Astrocyte of the cerebellum (primary cell): ENCODE data around the gene FAM114A1.

Experiments
- DNase-seq: peaks from one replicate; pipeline ENCODE4 v3.0.0-alpha.2; 2011; ENCODE audit warnings: low read depth
- H3K4me3 ChIP-seq: 2 replicates; pipeline ENCODE4 v1.5.1; 2011; ENCODE audit warnings: mild to moderate bottlenecking, low read depth, low read length, moderate library complexity
- CTCF ChIP-seq: IDR thresholded peaks from 2 replicates; pipeline ENCODE4 v1.5.1; 2012; ENCODE audit warnings: low read length, low read depth, moderate library complexity, mild to moderate bottlenecking; ENCODE audit errors: missing control alignments
- in situ Hi-C: cut with HindIII; loops from 2 replicates; pipeline ENCODE4 v1.10.0; 2017; ENCODE audit warnings: low sequenced_read_pairs

FAM114A1 gene

DNA sequence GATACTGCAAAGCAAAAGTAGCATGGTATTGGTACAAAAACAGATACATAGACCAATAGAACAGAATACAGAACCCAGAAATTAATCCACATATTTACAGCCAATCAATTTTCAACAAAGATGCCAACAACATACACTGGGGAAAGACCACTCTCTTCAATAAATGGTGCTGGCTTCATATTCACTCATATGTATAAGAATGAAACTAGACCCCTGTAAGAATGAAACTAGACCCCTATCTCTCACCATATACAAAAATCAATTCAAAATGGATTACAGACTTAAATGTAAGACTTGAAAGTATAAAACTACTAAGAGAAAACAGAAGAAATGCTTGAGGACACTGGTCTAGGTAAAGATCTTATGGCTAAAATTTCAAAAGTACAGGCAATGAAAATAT, 30.3 kb upstream of the FAM114A1 start:
- TF ChIP-seq CTCF: no peak
- H3K4me3 ChIP-seq: no peak overlapping the region
- in situ Hi-C loops: no loop called here
- no peak for DNase-seq

GRCh38 chr4:38837849-38838248, 29.8 kb upstream of the FAM114A1 start:
- no peak for DNase-seq
- no peak for TF ChIP-seq CTCF
- in situ Hi-C loops: no loop called here
- H3K4me3 ChIP-seq: no peak overlapping the region

DNA sequence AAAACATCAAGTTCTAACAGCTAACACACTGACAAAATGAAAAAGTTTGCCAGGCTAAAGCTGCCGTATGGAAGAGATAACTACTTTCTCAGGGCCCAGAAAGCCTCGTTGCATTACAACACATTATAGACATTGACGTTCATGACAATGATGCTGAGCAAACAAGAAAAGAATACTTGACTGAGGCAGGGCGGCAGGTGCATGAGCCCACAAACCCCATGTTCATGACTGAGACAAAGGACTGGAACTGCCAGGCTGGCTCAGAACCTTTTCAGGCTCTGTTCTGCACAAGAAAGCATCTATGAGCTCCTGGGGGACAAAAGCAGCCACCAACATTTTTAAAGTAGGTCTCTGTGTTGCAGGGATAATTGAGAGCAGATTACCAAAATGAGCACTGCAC, 24.6 kb upstream of the FAM114A1 start:
- no peak overlapping the region for H3K4me3 ChIP-seq
- in situ Hi-C loops: no loop called here
- DNase-seq: no peak
- no peak for TF ChIP-seq CTCF

DNA sequence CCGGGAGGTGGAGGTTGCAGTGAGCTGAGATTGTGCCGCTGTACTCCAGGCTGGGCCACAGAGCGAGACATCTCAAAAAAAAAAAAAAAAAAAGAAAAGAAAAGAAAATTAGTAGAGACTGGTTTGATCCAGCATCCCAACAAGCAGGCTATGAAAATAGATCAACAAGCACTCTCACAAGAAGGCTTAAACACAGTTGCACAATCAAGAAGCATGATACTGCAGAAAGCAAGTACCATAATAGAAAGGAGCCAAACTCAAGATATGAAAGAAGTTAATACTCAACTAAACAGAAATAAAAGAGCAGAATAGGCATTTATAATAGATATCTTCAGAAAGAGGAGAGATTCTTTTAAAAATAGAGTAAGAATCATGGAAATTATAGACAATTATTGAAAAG, 21.6 kb upstream of the FAM114A1 start:
- in situ Hi-C loops: no loop called here
- TF ChIP-seq CTCF: no peak

GRCh38 chr4:38855466-38855865, 12.1 kb upstream of the FAM114A1 start:
- no peak for TF ChIP-seq CTCF
- H3K4me3 ChIP-seq: no peak overlapping the region
- DNase-seq: no peak
- in situ Hi-C loops: no loop called here

More for the DNA sequence above, 21.6 kb upstream of the FAM114A1 start:
- H3K4me3 ChIP-seq: no peak overlapping the region
- no peak for DNase-seq

DNA sequence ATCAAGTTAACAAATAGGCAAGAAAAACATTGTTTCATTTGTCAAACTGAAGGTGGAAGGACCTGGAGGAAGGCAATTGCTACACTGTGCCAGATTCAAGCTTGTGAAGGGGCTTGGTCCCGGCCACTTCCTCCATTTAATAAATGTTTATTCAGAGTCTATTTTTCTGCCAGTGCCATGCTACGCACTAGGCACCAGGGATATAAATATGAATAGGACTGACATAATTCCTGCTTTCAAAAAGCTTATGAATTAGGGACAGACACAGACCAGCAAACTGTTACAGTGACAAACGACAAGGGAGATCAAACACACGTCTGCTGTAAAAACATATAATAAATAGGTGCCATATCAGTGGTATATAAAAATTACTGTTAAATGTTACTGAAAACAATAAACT, 11.6 kb upstream of the FAM114A1 start:
- in situ Hi-C loops: no loop called here
- no peak overlapping the region for H3K4me3 ChIP-seq
- TF ChIP-seq CTCF: no peak
- DNase-seq: no peak
